Mesenteric fat pad (tissue), 1 donor: ENCODE data around the gene ITPR1. TPM values are rescaled to one million over a fixed set of nuclear protein-coding genes. Genes with fewer than 3 reads are reported as not detected.

Source experiments
- DNase-seq: peaks from one replicate; pipeline ENCODE4 v3.0.0-alpha.2; 2020; ENCODE audit warnings: low spot score
- total RNA-seq: library from RNA; stranded (reverse); fragmentation: NEBNext Ultra II Directional; extraction: Animal tissue kit (Norgen Biotek cat#: 25700); gene quantifications from one replicate; pipeline ENCODE4 v1.2.1, GENCODE V29; 2021
- donor health status: DM: yes; HTN: yes; CAD: no.

ITPR1 gene
- total RNA-seq, 1 donor from 2014 or later: 38.9 TPM

DNA sequence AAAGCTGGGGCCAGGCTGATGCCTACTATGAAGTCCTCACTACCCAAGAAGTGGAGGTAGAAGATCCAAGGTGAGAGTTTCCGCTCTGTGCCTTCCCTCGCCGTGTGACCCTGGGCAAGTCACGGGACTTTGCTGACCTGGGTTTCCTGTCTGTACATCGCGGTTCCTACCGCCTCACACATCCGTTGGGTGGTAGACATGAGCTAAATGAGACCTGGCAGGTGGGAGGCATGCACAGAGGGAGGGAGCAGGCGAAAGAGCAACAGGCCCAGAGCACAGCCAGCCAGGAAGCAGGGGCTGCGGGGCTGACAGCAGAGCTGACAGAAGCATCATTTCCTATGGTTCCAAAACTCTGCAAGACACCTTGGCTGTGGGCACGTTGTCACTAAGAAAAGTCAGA lies 328.8 kb downstream of the ITPR1 start:
- no peak for DNase-seq

DNA sequence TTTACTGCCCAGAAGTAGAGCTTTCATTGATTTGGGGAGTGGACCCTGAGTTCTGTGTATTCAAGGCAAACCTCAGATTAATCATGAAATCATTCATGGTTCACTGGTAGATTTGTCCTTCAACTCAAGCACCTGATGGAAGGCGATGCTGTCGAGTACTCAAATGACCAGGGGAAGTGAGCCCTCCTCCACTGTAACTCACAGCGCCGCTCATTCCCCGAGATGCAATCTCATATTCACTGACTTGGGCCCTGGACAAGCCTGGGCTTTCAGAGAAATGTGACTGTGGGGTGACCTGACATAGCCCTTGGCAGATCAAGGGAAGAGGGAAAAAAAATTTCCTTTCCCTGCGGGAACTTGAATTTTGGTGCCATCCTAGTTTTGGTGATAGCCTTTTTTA lies 329.4 kb downstream of the ITPR1 start:
- no peak for DNase-seq

DNA sequence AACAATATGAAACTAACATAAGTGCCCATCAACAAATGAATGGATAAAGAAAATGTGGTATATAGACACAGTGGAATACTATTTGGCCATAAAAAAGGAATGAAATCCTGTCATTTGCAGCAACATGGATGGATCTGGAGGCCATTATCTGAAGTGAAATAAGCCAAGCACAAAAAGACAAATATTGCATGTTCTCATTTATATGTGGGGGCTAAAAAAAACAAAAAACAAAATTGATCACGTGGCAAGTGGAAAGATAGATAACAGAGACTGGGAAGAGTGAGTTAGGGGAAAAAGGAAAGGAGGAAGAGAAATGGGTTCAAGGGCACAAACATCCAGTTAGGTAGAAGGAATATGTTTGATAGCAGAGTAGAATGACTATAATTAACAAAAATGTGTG lies 330.2 kb downstream of the ITPR1 start:
- DNase-seq: no peak

DNA sequence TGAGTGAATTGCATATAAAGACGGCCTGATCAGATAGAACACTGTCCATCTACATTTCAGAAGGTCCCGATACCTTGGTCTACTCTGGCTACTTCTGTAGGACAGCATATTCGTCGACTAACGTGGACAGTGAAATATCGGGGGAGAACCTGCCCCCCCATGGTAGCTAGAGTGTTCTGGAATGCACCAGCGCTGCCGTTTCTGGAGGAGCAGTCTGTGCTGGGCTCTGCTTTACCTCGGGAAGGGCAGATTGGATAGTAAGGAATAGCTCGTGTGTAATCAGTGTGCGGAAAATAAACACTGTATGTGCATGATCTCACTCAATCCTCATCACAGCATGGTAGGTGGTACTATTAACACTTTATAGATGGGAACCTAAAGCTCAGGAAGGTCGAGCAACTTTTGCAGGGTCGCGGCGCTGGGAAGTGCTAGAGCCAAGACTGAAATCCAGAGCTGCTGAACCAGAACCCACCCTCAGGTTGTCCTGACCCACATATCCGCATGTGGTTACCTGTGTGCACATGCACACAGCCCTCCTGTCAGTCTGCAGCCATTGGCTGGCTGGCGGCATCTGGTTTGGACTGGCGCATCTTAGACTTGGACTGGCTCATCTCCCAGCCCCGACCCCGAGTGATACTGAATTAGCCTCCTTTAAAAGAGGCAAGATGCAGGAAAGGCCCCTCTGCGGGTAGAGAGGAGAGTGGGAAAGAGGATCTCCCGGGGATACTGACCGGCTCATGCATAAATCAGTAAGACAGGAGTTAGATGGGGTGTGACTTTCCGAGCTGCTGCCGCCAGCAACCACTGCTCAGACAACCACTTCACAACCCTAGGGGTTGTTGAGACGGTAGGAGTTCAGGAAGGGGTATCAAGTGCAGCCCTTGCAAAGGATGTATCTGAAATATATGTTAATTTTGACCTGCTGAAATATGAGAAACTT lies 331.1 kb downstream of the ITPR1 start:
- DNase-seq: no peak

DNA sequence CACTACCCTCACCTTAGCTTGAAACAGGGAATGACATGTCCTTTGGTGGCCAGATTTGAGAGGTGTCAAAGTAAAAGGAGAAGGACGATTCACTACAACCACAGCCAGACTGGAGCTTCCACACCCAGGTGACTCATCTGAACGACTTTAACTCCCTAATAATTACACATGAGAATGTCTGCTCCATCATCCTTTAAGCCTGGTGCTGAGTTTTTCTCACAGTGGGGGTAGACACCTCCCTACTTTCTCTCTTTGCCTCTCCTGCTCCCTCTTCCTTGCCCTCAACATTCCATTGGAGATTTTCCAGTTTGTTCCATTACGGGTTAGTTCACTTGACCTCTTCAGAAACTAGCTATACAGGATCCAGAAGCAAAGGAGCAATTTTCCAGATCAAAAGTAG lies 331.8 kb downstream of the ITPR1 start:
- DNase-seq: no peak

DNA sequence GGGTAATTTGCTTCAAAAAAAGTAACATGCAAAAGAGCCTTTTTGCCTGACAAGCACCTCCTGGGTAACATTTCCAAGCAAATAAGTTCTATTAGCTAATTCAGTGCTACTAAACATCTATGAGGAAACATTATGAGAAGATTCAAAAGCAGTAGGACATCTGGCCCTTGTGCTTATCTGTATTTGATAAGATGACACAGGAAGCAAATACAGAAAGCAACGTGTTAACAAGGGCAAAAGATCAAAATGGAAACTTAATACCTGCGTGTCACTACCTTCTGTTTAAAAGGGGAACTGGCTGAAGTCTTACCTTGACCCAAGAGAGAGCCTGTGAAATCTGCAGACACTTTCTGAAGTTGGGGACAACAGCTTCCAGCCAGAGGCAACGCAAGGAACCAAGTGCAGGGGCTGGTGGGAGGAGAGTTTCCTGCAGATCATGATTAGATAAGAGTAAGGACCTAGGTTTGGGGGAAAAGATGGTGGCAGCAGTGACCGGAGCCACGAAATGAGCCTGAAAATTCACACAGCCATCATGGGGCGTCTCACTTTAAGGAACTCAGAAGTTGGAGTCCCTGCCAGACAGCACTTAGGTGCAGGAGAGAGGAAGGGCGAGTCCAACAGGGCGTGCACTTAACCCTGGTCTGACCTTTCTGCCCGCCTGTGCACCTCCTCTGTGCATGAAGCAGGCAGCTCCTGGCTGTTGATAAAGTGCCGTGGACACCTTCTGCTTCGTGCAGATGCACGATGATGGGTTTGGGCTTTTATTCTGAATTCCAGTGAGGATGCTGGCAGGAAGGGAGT lies 332.5 kb downstream of the ITPR1 start:
- no peak for DNase-seq

DNA sequence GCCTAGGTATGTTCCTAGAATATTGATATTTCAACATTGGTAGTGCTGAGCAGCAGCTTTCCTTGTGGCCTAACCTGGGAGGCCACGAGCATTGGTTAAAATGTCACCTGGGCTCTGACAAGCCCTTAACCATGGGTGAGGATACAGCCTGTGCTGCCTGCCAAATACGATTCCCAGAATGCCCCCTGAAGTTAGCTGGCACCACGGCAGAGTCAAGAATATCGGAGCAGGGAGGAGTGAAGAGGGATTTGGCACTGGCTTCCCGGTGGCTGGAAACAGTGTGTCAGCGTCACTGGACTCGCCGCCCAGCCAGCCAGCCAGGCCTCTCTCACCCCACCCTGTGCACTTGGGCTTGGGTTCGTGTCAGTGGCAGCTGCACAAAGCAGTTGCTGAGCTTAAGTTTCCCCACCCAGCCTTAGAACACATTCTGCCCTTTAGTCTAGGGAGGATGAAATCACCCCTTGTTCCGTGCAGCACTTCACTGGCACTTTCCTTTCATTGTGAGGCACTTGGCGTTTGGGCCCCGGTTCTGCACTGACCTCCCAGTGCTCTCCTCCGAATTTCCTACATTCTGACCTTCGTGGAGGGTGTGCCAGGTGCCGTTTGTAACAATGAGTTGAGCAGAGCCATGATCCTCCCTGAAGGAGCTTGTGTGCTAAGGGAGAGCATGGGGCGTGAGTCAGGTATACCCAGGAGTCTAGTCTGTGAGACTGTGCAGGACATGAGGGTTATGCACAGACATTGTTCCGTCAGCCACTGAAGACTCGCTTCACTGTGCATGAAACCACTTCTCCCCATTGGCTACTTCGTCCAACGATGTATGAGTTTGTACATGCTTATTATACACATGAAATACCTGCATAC lies 333.3 kb downstream of the ITPR1 start:
- peak; percentile 95 for DNase-seq

DNA sequence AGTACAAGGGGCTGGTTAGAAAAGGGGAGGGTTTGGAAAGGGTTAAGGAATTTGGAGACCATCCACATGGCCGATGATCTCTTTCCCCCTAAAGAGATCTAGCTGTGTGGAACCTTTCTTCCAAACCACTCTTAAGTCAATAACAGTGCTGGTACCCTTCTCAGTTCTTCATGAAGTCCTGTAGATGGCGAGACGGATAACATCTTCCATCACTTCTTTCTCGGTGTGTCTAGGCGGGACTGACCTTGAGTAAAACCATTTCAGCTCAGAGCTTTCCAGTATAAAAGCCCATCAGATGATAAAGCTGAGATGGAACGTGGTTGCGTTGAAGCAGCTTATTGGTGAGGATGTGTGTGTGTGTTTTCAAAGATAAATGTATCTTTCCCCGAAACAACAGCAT lies 334.6 kb downstream of the ITPR1 start:
- no peak for DNase-seq

DNA sequence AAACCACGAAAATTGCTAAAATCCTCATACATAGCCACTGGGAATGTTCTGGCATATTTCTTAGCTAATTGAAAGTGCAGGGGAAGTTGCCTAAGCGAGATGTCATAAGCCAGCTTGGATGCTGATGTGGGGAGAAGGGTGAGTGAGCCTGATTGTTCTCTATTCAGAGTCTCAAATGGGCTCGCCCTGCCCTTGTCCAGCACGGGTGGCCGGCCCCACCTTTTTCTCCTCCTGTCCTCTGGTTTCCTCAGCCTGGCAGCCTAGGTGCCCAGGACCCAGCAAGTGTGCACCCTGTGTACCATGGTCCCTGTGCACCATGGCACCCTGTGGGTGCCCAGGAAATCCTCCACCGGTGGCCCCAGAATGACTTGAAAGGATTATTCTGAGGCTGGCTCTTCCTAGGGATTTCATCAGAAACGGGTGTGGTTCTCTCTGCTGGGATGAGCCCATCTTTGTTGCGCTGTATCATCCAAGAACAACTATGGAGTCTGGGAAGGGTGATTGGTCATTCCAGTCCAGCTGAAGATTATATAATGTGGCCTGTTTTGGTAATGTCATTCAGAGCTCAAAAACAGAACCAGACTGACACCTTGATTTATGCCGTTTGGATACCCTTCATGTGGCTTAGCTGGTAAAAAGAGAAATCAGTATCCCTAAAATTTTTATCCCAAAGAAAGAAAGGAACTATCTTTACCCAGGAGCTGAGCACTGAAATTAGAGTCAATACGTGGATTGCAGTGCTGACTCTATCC lies 335.3 kb downstream of the ITPR1 start:
- DNase-seq: no peak

DNA sequence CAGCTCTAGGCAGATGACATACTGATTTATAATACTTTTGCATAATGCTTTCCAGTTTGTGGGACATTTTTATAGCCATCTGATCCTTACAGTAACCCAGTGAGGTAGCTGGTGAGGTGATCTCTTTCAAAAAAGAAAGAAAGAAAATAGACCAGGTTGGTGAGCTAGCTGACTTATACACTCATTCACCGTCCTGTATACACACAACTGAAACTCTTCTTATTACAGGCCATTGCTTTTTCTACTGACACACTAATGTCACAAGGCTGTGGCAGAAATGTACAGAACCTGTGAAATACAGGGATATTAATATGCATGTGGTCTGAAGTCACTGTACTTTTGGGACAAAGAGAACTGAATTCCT lies 335.9 kb downstream of the ITPR1 start:
- no peak for DNase-seq

DNA sequence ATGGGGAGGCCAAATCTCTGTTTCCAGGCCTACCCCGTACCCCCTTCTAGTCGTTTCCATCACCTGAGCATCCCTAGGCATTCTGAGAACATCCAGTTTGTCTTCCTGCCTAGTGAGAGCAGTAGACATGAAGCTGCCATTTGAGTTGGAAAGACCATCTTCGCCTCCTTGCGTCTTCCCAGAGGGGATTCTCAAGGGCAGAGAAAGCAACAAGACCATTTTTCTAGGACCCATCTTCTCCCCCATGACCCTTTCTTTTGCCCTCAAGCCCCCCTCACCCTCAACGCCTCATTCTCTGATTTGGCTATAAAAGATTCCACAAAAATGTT lies 337.4 kb downstream of the ITPR1 start:
- DNase-seq: no peak

DNA sequence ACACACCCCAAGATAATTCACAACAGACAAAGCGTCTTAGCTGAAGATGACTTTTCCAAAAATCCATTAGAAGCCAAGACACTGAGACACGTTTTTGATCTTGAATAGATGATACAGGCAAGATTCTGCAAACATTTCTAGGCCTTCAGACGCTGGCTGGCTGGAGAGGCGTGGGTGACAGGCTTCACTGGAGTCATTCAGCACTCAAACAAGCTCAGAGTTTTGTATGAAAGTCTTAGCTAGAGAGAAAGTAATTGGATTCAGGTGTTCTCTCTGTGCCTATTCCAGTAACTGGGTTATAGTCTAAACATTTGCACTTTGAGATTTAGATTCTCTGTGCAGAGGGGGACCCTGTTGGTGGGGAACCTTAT lies 338.4 kb downstream of the ITPR1 start:
- no peak for DNase-seq

DNA sequence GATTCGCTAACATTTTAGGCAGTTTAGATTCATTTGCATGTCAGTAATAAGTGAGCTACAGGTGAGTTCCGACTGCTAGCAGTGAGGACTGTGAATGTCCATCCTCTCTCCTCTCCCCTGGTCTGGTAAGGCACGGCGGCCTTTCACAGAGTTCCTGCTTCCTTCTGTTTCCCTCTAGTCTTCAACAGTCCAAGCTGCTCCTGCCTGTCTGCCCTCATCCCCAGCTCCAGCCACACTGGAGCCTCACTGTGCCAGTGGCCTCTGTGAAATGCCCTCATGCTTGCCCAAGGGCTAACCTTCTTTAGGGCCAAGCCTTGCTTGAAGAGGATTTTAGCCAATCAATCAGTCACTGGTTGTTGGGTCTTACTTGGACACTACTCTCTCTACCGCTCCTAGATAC lies 340.3 kb downstream of the ITPR1 start:
- no peak for DNase-seq

DNA sequence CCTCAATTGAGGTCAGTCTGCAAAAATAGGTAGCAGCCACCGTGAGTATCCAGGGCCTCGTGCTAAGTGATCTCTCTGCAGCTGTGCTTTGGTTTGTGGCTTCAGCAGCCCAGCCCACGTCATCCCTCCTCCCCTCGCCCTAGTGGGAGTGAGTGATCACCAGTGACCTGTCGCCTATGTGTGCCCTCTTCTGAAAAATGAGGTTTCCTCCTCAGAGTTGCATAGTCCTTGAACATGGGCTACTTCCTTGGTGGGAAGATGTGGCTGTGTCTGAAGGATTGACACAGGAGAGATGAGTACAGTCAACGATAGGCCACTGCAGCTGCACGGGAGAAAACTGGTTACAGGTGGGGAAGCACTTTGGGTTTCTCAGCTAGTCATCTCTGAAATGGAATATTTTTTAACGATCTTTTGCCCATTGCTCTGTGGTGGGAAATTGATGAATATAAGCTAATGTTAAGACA lies 341.3 kb downstream of the ITPR1 start:
- no peak for DNase-seq

DNA sequence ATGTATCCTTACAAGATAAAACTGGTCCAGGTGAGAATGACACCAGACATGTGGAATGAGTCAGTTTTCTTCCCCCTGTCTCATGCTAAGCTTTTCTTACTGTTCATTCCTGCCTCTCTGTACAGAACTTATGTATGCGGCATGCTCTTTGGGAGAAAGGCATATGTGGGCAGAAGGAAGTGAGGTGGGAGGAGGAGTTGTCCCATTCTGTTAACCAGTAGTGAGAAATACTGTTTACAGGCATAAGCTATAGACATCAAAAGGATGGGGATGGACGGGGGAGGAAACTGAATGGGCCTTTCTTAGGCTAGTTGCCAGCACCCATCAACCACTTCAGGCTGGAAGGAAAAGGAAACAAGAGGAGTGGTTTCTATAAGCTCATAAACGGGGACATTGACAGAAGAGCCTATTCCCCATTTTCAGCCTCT lies 342.5 kb downstream of the ITPR1 start:
- DNase-seq: no peak

DNA sequence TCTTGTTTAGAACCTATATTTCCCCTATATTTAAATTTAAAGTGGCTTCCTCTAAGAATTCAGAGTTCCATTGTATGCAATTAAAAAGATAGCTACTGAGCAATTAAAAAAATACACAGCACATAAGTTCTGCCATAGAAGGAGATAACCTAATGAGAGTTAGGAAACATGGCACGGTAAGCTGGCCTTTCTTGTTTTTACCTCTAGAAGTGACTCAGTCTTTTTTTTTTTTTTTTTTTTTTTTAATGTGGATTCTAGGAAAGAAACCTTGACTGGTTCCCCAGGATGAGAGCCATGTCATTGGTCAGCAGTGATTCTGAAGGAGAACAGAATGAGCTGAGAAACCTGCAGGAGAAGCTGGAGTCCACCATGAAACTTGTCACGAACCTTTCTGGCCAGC lies 343.4 kb downstream of the ITPR1 start:
- no peak for DNase-seq

DNA sequence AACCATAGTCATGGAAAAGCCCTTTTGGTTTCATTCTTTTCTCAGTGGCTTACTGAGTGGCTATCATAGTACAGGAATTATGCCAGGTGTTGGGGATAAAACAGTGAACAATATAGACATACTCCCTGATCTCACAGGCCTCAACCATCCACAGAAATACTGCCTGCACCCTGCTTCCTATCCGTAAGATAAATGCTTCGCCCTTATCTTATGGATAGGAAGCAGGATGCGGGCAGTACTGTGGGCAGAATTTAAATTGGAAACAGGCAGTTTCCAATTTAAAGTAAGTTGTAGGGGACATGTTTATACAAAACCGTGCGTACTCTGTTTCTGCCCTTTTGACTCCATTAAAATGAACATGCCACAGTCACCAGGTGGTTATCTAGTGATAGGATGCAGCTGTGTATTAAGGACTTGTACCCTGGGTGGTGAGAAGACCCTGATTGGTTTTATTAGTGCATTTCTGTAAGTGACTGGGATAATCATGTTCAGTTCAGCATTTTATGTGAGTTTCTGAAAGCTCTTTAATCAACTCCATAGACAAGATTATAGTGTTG lies 344.3 kb downstream of the ITPR1 start:
- no peak for DNase-seq

DNA sequence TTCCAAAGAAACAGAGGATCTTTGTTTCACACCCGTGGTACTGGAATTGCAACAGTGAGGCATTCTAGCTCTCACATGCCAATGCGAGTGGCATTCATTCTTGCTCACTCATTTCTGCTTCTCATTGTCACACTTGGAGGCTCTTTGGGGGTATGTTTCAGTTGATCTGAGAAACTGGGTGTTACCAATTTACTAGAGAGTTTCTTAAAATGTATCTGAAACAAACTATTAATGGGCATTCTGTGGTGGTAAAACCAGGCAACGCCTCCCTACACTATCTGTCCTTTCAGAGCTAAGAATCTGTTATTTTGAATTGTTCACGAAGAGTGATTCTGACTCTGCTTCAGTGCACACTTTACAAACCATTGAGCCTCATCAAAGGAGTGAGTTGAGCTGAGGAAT lies 345.5 kb downstream of the ITPR1 start:
- DNase-seq: no peak

DNA sequence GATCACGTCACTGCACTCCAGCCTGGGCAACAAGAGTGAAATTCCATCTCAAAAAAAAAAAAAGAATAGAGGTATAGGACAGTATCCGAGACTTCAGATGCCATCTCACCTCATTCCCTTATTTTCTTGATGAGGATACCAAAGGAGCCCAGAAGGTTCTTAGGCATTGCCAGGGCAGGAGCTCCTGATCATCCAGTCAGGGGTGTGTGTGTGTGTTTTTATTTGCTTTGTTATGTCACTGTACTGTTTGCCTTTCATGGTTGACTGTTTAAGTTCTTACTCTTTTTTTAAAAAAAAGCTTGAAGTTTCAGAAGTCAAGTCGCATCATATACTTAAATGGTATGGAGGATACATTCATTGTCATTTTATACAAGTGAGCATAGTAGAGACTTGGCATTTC lies 346.1 kb downstream of the ITPR1 start:
- no peak for DNase-seq

DNA sequence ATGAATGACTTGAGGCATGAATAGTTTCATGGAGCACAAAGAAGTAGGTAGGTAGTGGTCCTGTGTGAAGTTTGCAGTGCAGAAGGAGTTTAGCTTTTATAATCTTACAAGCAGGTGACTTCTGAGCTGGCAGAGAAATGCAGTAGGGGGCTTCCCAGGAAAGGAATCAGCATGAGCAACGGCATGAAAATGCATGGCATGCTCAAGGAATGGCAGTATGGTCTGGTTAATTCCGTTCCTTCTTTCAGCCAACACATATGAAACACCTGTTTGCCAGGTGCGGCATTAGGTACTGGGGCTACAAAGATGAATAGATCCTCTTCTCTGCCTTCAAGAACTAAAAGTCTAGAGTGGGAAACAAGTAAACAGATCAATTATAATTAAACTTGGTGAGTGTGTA lies 348.1 kb downstream of the ITPR1 start:
- no peak for DNase-seq
